Ecto neural progenitor cell (in vitro differentiated cells): ENCODE data around the gene MAT1A.

ENCODE experiments used
- DNase-seq: peaks from one replicate; pipeline ENCODE4 v3.0.0-alpha.2; 2018; ENCODE audit warnings: low spot score

MAT1A gene

GRCh38 chr10:80281784-80282765 lies 7.4 kb downstream of the MAT1A start:
- DNase-seq: no peak

- no peak for DNase-seq
Measured at GRCh38 chr10:80281292-80281691, 8.2 kb downstream of the MAT1A start.

- no peak for DNase-seq
Measured at GRCh38 chr10:80280071-80280800, 9.2 kb downstream of the MAT1A start.

GRCh38 chr10:80279146-80279545 lies 10.3 kb downstream of the MAT1A start:
- no peak for DNase-seq

GRCh38 chr10:80278480-80278879 lies 11.0 kb downstream of the MAT1A start:
- no peak for DNase-seq

GRCh38 chr10:80277567-80278250 lies 11.7 kb downstream of the MAT1A start:
- no peak for DNase-seq

GRCh38 chr10:80277016-80277415 lies 12.4 kb downstream of the MAT1A start:
- DNase-seq: no peak

- DNase-seq: no peak
Measured at GRCh38 chr10:80276335-80276734, 13.1 kb downstream of the MAT1A start.

GRCh38 chr10:80275756-80276155 lies 13.7 kb downstream of the MAT1A start:
- DNase-seq: no peak

- DNase-seq: no peak
Measured at GRCh38 chr10:80275135-80275498, 14.3 kb downstream of the MAT1A start.

- no peak for DNase-seq
Measured at GRCh38 chr10:80274396-80275134, 14.9 kb downstream of the MAT1A start.

GRCh38 chr10:80273523-80274170 lies 15.8 kb downstream of the MAT1A start:
- no peak for DNase-seq

GRCh38 chr10:80272793-80273522 lies 16.5 kb downstream of the MAT1A start:
- DNase-seq: no peak

GRCh38 chr10:80271416-80271815 lies 18.0 kb downstream of the MAT1A start:
- no peak for DNase-seq

GRCh38 chr10:80270887-80271286 lies 18.6 kb downstream of the MAT1A start:
- DNase-seq: no peak

GRCh38 chr10:80268938-80269588 lies 20.4 kb downstream of the MAT1A start:
- DNase-seq: no peak

- no peak for DNase-seq
Measured at GRCh38 chr10:80268266-80268665, 21.2 kb downstream of the MAT1A start.

- DNase-seq: no peak
Measured at GRCh38 chr10:80266513-80266863, 23.0 kb downstream of the MAT1A start.

GRCh38 chr10:80265740-80266512 lies 23.5 kb downstream of the MAT1A start:
- peak; percentile 63 for DNase-seq
